Mucosa of descending colon (tissue), 3 donors: Measurements from ENCODE around the gene SLC25A11. TPM values are rescaled to one million over a fixed set of nuclear protein-coding genes. Genes with fewer than 3 reads are reported as not detected.

ENCODE experiments used
- ATAC-seq: fragments of 200-7000 bp; cut with Tn5 transposase; one replicate; pipeline ENCODE4 v1.9.1; 2020; ENCODE audit warnings: mild to moderate bottlenecking, moderate library complexity
- DNase-seq, 3 donors: peaks; one replicate each; pipeline ENCODE4 v3.0.0-alpha.2; 2020
- H3K36me3 ChIP-seq: fragments of 200-600 bp; one replicate; pipeline ENCODE4 v1.8.0; 2021; ENCODE audit warnings: low read depth, mild to moderate bottlenecking
- H3K4me1 ChIP-seq: fragments of 200-600 bp; one replicate; pipeline ENCODE4 v1.8.0; 2021; ENCODE audit warnings: low read depth, mild to moderate bottlenecking
- H3K4me3 ChIP-seq: fragments of 200-600 bp; one replicate; pipeline ENCODE4 v1.8.0; 2021; ENCODE audit warnings: mild to moderate bottlenecking
- H3K9me3 ChIP-seq: fragments of 200-600 bp; one replicate; pipeline ENCODE4 v1.8.0; 2021; ENCODE audit warnings: mild to moderate bottlenecking
- intact Hi-C, 2 donors: fragments of 100-400 bp; cut with DNase I in 1 of 2; cut with micrococcal nuclease in 1 of 2; formaldehyde crosslinking; loops; one replicate each; pipeline versions ENCODE4 v1.11.0 to v1.11.1; 2022; cut with DNase I, micrococcal nuclease
- total RNA-seq, 3 donors: library from RNA; stranded (reverse); fragmentation: NEBNext Ultra II Directional in 2 of 3; extraction: Animal tissue kit (Norgen Biotek cat#: 25700) in 2 of 3; gene quantifications; one replicate each; pipeline versions ENCODE4 v1.2.1 to v1.2.4, GENCODE V29; 2021 to 2023
- TF ChIP-seq, protein P1 (sequence below): fragments of 200-600 bp; IDR thresholded peaks from one replicate; pipeline ENCODE4 v1.8.0; 2022; ENCODE audit warnings: antibody characterized with exemption, mild to moderate bottlenecking
- donor health status: DM: no; HTN: no; CAD: no; lungs with moderate emphysema.
- donor health status: DM: no; HTN: no; CAD: no.
- donor health status: DM: no; HTN: yes; CAD: no.

The SLC25A11 gene
- total RNA-seq, 3 donors from 2014 or later = 68.4 to 87.2 (median 72.8) TPM

DNA sequence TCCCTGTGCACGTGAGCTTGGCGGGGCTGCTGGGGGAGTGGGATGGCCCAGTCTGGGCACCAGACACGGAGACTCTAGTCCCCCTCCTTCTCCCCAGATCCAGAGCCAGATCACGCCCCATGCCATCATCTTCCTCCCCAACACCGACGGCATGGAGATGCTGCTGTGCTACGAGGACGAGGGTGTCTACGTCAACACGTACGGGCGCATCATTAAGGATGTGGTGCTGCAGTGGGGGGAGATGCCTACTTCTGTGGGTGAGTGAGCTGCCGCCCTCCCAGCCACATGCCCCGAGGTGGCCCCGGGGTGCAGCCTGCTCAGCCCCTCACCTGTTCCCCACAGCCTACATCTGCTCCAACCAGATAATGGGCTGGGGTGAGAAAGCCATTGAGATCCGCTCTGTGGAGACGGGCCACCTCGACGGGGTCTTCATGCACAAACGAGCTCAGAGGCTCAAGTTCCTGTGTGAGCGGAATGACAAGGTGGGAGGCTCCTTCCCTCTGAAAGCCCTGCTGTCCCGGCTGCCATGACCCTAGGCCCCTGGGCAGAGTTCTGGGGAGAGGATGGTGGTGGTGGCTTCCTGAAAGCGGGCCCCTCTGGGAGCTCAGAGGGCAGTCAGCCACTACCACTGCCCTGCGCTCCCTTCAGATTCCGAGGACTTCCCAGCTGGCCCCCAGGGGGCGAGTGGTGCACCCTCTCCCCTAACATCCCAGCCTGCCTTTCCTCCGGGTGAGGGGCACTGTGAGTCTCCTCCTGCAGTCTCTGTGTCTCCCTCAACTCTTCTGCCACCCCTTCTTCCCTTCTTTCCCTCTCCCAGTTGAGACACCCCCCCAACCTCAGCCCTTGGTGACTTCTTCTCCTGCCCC, 43.3 kb downstream of the SLC25A11 start:
- no peak for ATAC-seq
- peak in 2 of 3 donors; percentile 22 to 38 for DNase-seq
- H3K4me3 ChIP-seq = no peak overlapping the region
- intact Hi-C loops = loop anchor here in 1 of 2 donors (10.0 kb wide), 1 partner anchor 172 kb away; no protein-coding TSS in a partner anchor
- H3K4me1 ChIP-seq = peaks cover 21% of the 10 kb centered on the region
- TF ChIP-seq, protein P1, sequence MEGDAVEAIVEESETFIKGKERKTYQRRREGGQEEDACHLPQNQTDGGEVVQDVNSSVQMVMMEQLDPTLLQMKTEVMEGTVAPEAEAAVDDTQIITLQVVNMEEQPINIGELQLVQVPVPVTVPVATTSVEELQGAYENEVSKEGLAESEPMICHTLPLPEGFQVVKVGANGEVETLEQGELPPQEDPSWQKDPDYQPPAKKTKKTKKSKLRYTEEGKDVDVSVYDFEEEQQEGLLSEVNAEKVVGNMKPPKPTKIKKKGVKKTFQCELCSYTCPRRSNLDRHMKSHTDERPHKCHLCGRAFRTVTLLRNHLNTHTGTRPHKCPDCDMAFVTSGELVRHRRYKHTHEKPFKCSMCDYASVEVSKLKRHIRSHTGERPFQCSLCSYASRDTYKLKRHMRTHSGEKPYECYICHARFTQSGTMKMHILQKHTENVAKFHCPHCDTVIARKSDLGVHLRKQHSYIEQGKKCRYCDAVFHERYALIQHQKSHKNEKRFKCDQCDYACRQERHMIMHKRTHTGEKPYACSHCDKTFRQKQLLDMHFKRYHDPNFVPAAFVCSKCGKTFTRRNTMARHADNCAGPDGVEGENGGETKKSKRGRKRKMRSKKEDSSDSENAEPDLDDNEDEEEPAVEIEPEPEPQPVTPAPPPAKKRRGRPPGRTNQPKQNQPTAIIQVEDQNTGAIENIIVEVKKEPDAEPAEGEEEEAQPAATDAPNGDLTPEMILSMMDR = no peak
- H3K36me3 ChIP-seq = peaks cover 3% of the 10 kb centered on the region
- no peaks in the 10 kb centered on the region for H3K9me3 ChIP-seq

- DNase-seq (peak in 2 of 3 donors; percentile 21 to 45), ATAC-seq (no peak)
- Histone ChIP-seq H3K36me3 (peaks cover 3% of the 10 kb centered on the region), H3K4me3 (no peak overlapping the region), H3K4me1 (peaks cover 17% of the 10 kb centered on the region), H3K9me3 (no peaks in the 10 kb centered on the region)
- TF ChIP-seq, protein P1 = no peak
- intact Hi-C loops = loop anchor here in 1 of 2 donors (10.0 kb wide), 1 partner anchor 171 kb away; no protein-coding TSS in a partner anchor
Observed at GRCh38 chr17:4895657-4896331, 44.1 kb downstream of the SLC25A11 start.

GRCh38 chr17:4895121-4895520, 44.7 kb downstream of the SLC25A11 start:
- intact Hi-C loops = loop anchor here in 1 of 2 donors (10.0 kb wide), 1 partner anchor 170 kb away; no protein-coding TSS in a partner anchor
- Histone ChIP-seq H3K9me3 (no peaks in the 10 kb centered on the region), H3K36me3 (peaks cover 3% of the 10 kb centered on the region), H3K4me3 (no peak overlapping the region), H3K4me1 (peaks cover 11% of the 10 kb centered on the region)
- TF ChIP-seq, protein P1 = no peak
- DNase-seq (peak in 1 of 3 donors; percentile 53), ATAC-seq (no peak)

- H3K9me3 ChIP-seq = no peaks in the 10 kb centered on the region
- TF ChIP-seq, protein P1 = no peak
- peak in 1 of 3 donors; percentile 45 for DNase-seq
- no peak for ATAC-seq
- no peak overlapping the region for H3K4me3 ChIP-seq
- no peaks in the 10 kb centered on the region for H3K4me1 ChIP-seq
- intact Hi-C loops = loop anchor here in 1 of 2 donors (10.0 kb wide), 1 partner anchor 169 kb away; no protein-coding TSS in a partner anchor
- peaks cover 3% of the 10 kb centered on the region for H3K36me3 ChIP-seq
Observed at GRCh38 chr17:4893721-4894560, 45.9 kb downstream of the SLC25A11 start.

- DNase-seq (peak in 1 of 3 donors; percentile 40), ATAC-seq (no peak)
- TF ChIP-seq, protein P1 = no peak
- H3K4me1 ChIP-seq = no peaks in the 10 kb centered on the region
- no peaks in the 10 kb centered on the region for H3K9me3 ChIP-seq
- intact Hi-C loops = loop anchor here in 1 of 2 donors (10.0 kb wide), 1 partner anchor 168 kb away; no protein-coding TSS in a partner anchor
- H3K4me3 ChIP-seq = no peak overlapping the region
- H3K36me3 ChIP-seq = peaks cover 3% of the 10 kb centered on the region
Observed at GRCh38 chr17:4893272-4893671, 46.6 kb downstream of the SLC25A11 start.
